Colonic mucosa (tissue), 4 donors: ENCODE results near the gene MRPL43. TPM values are rescaled to one million over a fixed set of nuclear protein-coding genes. Genes with fewer than 3 reads are reported as not detected.

Source experiments
- DNase-seq: peaks from one replicate; pipeline ENCODE4 v3.0.0-alpha.2; 2020
- H3K27ac ChIP-seq: fragments of 200-600 bp; one replicate; pipeline ENCODE4 v1.8.0; 2021
- H3K27me3 ChIP-seq: fragments of 200-600 bp; one replicate; pipeline ENCODE4 v1.8.0; 2021
- H3K36me3 ChIP-seq: fragments of 200-600 bp; one replicate; pipeline ENCODE4 v1.8.0; 2021
- H3K4me1 ChIP-seq: fragments of 200-600 bp; one replicate; pipeline ENCODE4 v1.8.0; 2021; ENCODE audit warnings: mild to moderate bottlenecking
- H3K4me3 ChIP-seq: fragments of 200-600 bp; one replicate; pipeline ENCODE4 v1.8.0; 2021
- H3K9ac ChIP-seq, 2 donors: one replicate each; pipeline ENCODE4 v1.7.0; 2013; ENCODE audit warnings: control low read depth in 2 of 2, low read depth in 2 of 2, low read length in 2 of 2
- H3K9me3 ChIP-seq: fragments of 200-600 bp; one replicate; pipeline ENCODE4 v1.8.0; 2021
- CTCF ChIP-seq: fragments of 200-600 bp; IDR thresholded peaks from one replicate; pipeline ENCODE4 v1.8.0; 2022; ENCODE audit warnings: antibody characterized with exemption, mild to moderate bottlenecking
- intact Hi-C: fragments of 100-400 bp; cut with DNase I; formaldehyde crosslinking; loops from one replicate; pipeline ENCODE4 v1.14.1; 2022
- total RNA-seq, 2 donors: library from RNA; stranded (reverse); fragmentation: NEBNext Ultra II Directional in 1 of 2; extraction: Animal tissue kit (Norgen Biotek cat#: 25700) in 1 of 2; gene quantifications; one replicate each; pipeline ENCODE4 v1.2.1, GENCODE V29; 2021
- donor health status: healthy.
- donor health status: DM: no; HTN: no; CAD: no.
- donor health status: DM: no; HTN: no; CAD: no.

MRPL43 gene
- total RNA-seq, 2 donors from 2014 or later = 71.5 to 105 TPM

DNA sequence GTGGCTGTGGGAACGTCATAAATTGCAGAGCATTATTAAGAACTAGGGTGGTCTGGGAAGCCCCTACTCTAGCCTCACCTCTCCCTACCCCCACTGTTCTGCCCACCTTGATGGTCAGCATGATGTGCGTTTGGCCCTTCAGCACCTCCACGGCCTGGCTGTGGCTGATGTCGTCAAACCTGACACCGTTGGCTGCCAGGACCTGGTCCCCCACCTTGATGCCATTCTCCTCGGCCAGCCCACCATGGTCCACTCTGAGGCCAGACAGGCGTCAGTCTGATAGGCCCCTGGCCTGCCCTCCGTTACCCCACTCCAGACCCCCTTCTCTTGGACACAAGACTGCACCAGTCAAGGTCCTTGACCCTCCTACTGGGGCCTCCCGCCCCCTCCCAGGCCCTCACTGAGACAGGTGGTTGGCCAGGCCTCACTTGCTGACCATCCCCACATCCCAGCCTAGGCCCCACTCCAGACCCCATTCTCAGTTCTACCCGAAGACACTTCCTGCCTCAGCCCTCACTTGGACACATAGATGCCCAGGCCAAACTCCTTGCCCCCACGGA, 34.5 kb upstream of the MRPL43 start:
- TF ChIP-seq CTCF = no peak

GRCh38 chr10:101021239-101021638, 33.9 kb upstream of the MRPL43 start:
- no peak overlapping the region for H3K4me3 ChIP-seq
- intact Hi-C loops = no loop called here
- H3K36me3 ChIP-seq = no peaks in the 10 kb centered on the region
- no peak overlapping the region for H3K27ac ChIP-seq
- TF ChIP-seq CTCF = no peak
- DNase-seq = no peak
- no peaks in the 10 kb centered on the region for H3K4me1 ChIP-seq
- H3K9me3 ChIP-seq = no peaks in the 10 kb centered on the region
- H3K9ac ChIP-seq = no peak overlapping the region
- peaks cover 5% of the 10 kb centered on the region for H3K27me3 ChIP-seq

More for the DNA sequence above, 34.5 kb upstream of the MRPL43 start:
- Histone ChIP-seq H3K4me3 (no peak overlapping the region), H3K4me1 (no peaks in the 10 kb centered on the region), H3K36me3 (no peaks in the 10 kb centered on the region), H3K27me3 (peaks cover 5% of the 10 kb centered on the region), H3K9me3 (no peaks in the 10 kb centered on the region), H3K9ac (no peak overlapping the region), H3K27ac (no peak overlapping the region)
- intact Hi-C loops = no loop called here
- DNase-seq = no peak

DNA sequence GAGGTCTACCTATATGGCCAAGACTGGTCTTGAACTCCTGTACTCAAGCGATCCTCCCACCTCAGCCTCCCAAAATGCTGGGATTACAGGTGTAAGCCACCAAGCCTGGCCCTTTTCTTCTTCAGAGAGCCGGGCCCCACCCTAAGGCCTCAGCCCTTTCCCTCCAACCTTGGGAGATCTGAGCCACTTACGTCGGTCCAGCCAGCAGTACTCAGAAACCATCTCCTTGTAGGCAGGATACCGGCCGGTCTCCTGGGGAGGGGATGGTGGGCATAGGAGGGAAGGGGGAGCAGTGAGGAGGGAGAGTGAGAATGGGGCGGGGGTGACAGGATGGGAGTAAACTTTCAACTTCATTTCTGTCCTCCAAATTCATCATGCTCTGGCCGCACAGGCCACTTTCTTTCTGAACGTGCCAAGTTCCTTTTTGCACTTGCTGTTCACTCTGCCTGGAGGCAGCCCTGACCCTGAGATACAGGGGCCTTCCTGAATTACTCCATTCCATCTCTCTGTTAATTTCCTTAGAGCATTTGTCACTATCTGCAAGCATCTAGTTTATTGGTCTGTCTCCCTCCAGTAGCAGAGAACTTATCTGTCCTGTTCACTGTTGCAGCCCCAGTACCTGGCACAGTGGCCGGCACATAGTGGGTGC, 33.3 kb upstream of the MRPL43 start:
- Histone ChIP-seq H3K27ac (no peak overlapping the region), H3K4me1 (no peaks in the 10 kb centered on the region), H3K36me3 (no peaks in the 10 kb centered on the region), H3K4me3 (no peak overlapping the region), H3K27me3 (peaks cover 5% of the 10 kb centered on the region), H3K9me3 (no peaks in the 10 kb centered on the region), H3K9ac (no peak overlapping the region)
- intact Hi-C loops = no loop called here
- no peak for TF ChIP-seq CTCF
- no peak for DNase-seq

DNA sequence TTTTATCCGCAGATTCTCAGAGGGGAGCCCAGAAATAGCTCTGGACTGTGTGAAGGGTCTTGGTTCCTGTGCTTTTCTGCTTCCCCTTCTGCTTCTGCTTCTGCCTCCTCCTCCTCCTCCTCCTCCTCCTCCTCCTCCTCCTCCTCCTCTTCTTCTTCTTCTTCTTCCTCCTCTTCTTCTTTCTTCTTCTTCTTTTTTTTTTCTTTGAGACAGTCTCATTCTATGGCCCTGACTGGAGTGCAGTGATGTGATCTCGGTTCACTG, 32.1 kb upstream of the MRPL43 start:
- intact Hi-C loops = no loop called here
- Histone ChIP-seq H3K27ac (no peak overlapping the region), H3K9me3 (no peaks in the 10 kb centered on the region), H3K9ac (no peak overlapping the region), H3K27me3 (peaks cover 5% of the 10 kb centered on the region), H3K4me1 (no peaks in the 10 kb centered on the region), H3K4me3 (no peak overlapping the region), H3K36me3 (no peaks in the 10 kb centered on the region)
- no peak for TF ChIP-seq CTCF
- DNase-seq = no peak

DNA sequence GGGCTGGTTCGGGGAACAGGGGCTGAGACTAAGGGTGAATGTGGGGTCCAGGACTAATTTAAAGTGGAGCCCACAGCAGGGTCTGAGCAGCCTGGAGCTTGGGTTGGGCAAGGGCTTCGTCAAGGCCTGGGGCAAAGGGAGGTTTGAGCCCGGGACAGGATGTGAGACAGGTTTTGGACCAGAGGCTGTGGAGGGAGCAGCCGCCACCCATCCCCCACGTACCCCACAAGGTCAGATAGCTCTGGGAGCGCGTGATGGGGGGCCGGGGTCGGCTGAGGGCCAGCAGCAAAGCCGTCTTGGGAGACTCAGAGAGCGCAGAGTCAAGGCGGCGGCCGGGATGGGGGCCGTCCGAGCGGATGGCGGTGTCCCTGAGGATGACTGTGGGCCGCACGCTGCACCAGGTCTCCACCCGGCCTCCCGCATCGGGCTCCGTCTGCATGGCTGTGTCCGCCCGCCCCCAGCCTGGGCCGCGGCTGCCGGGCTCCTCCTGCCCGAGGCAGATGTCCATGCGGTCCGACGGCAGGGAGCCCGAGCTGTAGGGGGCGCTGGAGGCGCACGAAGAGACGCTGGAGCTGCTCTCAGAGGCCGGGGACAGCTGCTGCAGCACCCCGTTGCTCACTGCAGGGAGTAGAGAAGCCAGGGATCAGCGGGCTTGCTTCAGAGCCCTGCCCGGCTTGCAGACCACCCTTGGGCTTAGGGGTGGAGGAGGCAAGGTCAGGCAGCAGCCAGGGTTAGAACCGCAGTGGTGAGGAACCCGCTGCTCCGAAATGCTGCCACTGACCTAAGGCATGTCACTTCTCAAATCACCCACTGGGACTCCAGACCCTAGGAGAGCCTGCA, 31.5 kb upstream of the MRPL43 start:
- peak; percentile 67 for TF ChIP-seq CTCF
- no peak overlapping the region for H3K4me3 ChIP-seq

More for the DNA sequence above, 31.5 kb upstream of the MRPL43 start:
- peak; percentile 87 for DNase-seq
- Histone ChIP-seq H3K9me3 (no peaks in the 10 kb centered on the region), H3K27ac (no peak overlapping the region), H3K36me3 (no peaks in the 10 kb centered on the region), H3K4me1 (no peaks in the 10 kb centered on the region), H3K9ac (no peak overlapping the region), H3K27me3 (peaks cover 5% of the 10 kb centered on the region)
- intact Hi-C loops = no loop called here
